Hepatocyte (in vitro differentiated cells): Measurements from ENCODE around the gene BLOC1S3.

ENCODE experiments used
- CTCF ChIP-seq: fragments of 200-600 bp; sonication (generic); IDR thresholded peaks from 2 replicates; pipeline ENCODE4 v1.5.1; 2016; ENCODE audit warnings: antibody characterized with exemption, mild to moderate bottlenecking; ENCODE audit not compliant: poor library complexity
- EZH2 ChIP-seq: fragments of 200-600 bp; sonication (generic); IDR thresholded peaks from 2 replicates; pipeline ENCODE4 v1.6.1; 2016; ENCODE audit warnings: antibody characterized with exemption, mild to moderate bottlenecking, borderline replicate concordance

DNA sequence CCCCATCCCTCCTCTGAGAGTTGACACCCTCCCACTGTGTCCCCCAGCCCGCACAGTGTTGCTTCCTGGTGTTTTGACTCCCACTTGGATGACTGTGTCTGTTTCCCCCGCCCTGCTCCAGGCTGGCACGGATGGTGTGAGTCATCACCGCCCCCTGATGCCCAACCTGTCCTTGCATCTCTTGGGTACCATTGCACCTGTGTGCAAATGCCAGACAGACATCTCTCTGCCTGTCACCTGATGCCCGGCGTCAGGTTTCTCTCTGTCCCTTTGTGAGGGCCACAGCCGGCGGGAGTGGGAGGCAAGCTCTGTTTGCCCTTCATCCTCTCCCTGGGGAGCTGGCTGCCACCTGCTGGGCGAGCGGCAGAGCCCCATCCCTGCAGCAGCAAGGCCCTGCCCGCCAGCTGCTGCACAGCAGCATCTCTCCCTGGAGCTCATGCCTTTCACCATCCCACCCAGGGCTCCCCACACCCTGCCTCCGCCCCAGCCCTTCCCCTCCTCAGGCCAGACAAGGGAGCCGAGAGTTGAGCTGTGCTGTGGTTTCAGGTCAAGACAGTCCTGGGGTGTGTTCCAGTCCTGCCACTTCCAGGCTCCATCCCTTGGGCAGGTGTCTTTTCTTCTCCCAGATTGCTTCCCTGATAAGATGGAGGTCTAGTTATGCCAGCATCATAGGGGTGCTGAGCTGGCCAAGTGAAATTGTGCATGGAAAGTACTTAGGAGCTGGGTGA lies 47.5 kb upstream of the BLOC1S3 start:
- TF ChIP-seq CTCF (peak; percentile 36), EZH2 (no peak)
